OCI-LY3 (cell line): ENCODE results near the gene KCTD16.

ENCODE experiments used
- H2AFZ ChIP-seq: fragments of 200-600, 300-600 bp; shearing (Covaris generic); 2 replicates; pipeline ENCODE4 v1.6.0; 2014; ENCODE audit warnings: antibody characterized with exemption, low read depth, low read length
- H3K27ac ChIP-seq: fragments of 200-600, 300-600 bp; sonication (generic); 2 replicates; pipeline ENCODE4 v1.5.1; 2014; ENCODE audit warnings: mild to moderate bottlenecking, low read length, moderate library complexity, mixed read lengths
- H3K27me3 ChIP-seq: fragments of 200-600, 300-600 bp; sonication (generic); 2 replicates; pipeline ENCODE4 v1.6.1; 2014; ENCODE audit warnings: low read depth, low read length, mixed read lengths
- H3K36me3 ChIP-seq: fragments of 200-600, 300-600 bp; sonication (generic); replicated peaks from 2 replicates; pipeline ENCODE3; 2014; ENCODE audit warnings: low read depth, low read length, mixed read lengths
- H3K4me1 ChIP-seq: fragments of 300-600, 200-600 bp; sonication (generic); 2 replicates; pipeline ENCODE4 v1.6.1; 2014; ENCODE audit warnings: low read length, mixed read lengths
- H3K4me2 ChIP-seq: fragments of 200-600, 300-600 bp; sonication (generic); 2 replicates; pipeline ENCODE4 v1.6.1; 2014; ENCODE audit warnings: low read length, mixed read lengths
- H3K4me3 ChIP-seq: fragments of 300-600, 200-600 bp; sonication (generic); 2 replicates; pipeline ENCODE4 v1.5.1; 2014; ENCODE audit warnings: antibody characterized with exemption, mild to moderate bottlenecking, low read length, moderate library complexity
- H3K79me2 ChIP-seq: fragments of 300-600, 200-600 bp; shearing (Covaris generic); 2 replicates; pipeline ENCODE4 v1.6.1; 2014; ENCODE audit warnings: mild to moderate bottlenecking, low read length, mixed read lengths
- H3K9ac ChIP-seq: fragments of 300-600, 200-600 bp; shearing (Covaris generic); 2 replicates; pipeline ENCODE4 v1.6.0; 2014; ENCODE audit warnings: mild to moderate bottlenecking, low read length, moderate library complexity
- H3K9me3 ChIP-seq: fragments of 200-600, 300-600 bp; shearing (Covaris generic); 2 replicates; pipeline ENCODE4 v1.6.1; 2014; ENCODE audit warnings: low read length, mixed read lengths; ENCODE audit not compliant: insufficient read depth
- H4K20me1 ChIP-seq: fragments of 200-600, 300-600 bp; sonication (generic); 2 replicates; pipeline ENCODE4 v1.6.1; 2016; ENCODE audit warnings: low read length, mixed read lengths; ENCODE audit not compliant: insufficient read depth
- EZH2phosphoT487 ChIP-seq: fragments of 200-600 bp; shearing (Covaris generic); IDR thresholded peaks from 2 replicates; pipeline ENCODE4 v1.6.1; 2018; ENCODE audit warnings: antibody characterized with exemption, mixed run types, low read depth
- TF ChIP-seq, protein P1 (sequence below): fragments of 200-600, 300-600 bp; sonication (generic); IDR thresholded peaks from 2 replicates; pipeline ENCODE4 v1.5.1; 2014; ENCODE audit warnings: antibody characterized with exemption, low read length, low read depth

KCTD16 gene

GRCh38 chr5:144416196-144416595 is 245.5 kb downstream of the KCTD16 start:
- H3K36me3 ChIP-seq = no peaks in the 10 kb centered on the region
- no peak overlapping the region for H3K4me3 ChIP-seq
- no peak overlapping the region for H2AFZ ChIP-seq
- no peak overlapping the region for H3K4me2 ChIP-seq
- H3K9me3 ChIP-seq = no peaks in the 10 kb centered on the region
- no peaks in the 10 kb centered on the region for H4K20me1 ChIP-seq
- no peaks in the 10 kb centered on the region for H3K27me3 ChIP-seq
- no peaks in the 10 kb centered on the region for H3K4me1 ChIP-seq
- TF ChIP-seq EZH2phosphoT487 = no peak
- TF ChIP-seq, protein P1, sequence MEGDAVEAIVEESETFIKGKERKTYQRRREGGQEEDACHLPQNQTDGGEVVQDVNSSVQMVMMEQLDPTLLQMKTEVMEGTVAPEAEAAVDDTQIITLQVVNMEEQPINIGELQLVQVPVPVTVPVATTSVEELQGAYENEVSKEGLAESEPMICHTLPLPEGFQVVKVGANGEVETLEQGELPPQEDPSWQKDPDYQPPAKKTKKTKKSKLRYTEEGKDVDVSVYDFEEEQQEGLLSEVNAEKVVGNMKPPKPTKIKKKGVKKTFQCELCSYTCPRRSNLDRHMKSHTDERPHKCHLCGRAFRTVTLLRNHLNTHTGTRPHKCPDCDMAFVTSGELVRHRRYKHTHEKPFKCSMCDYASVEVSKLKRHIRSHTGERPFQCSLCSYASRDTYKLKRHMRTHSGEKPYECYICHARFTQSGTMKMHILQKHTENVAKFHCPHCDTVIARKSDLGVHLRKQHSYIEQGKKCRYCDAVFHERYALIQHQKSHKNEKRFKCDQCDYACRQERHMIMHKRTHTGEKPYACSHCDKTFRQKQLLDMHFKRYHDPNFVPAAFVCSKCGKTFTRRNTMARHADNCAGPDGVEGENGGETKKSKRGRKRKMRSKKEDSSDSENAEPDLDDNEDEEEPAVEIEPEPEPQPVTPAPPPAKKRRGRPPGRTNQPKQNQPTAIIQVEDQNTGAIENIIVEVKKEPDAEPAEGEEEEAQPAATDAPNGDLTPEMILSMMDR = no peak
- H3K9ac ChIP-seq = no peak overlapping the region
- no peaks in the 10 kb centered on the region for H3K79me2 ChIP-seq
- H3K27ac ChIP-seq = no peak overlapping the region

DNA sequence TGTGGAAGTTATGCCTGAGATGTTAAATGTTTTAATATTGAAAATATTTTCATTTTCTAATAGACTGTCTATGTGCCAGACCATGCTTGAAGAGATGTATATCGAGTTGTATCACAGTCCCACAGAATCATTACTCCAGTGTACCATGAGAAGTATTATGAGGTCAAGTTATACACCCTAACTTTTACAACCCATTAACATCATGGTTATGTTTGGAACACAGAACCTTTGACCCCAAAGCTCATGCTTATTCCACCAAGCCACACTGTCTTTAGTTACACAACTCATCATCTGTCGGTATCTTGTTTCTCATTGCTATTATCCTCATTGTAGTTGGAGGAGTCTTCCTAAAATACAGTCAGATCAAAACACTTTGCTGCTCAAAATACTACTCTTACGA is 248.0 kb downstream of the KCTD16 start:
- no peaks in the 10 kb centered on the region for H3K27me3 ChIP-seq
- no peak overlapping the region for H3K4me3 ChIP-seq
- no peaks in the 10 kb centered on the region for H3K79me2 ChIP-seq
- no peaks in the 10 kb centered on the region for H3K4me1 ChIP-seq
- TF ChIP-seq, protein P1 = no peak
- TF ChIP-seq EZH2phosphoT487 = no peak
- H4K20me1 ChIP-seq = no peaks in the 10 kb centered on the region
- H3K4me2 ChIP-seq = no peak overlapping the region
- H3K9ac ChIP-seq = no peak overlapping the region
- H2AFZ ChIP-seq = no peak overlapping the region
- no peak overlapping the region for H3K27ac ChIP-seq
- H3K36me3 ChIP-seq = no peaks in the 10 kb centered on the region
- H3K9me3 ChIP-seq = no peaks in the 10 kb centered on the region

- H4K20me1 ChIP-seq = no peaks in the 10 kb centered on the region
- TF ChIP-seq, protein P1 = no peak
- no peak for TF ChIP-seq EZH2phosphoT487
- no peaks in the 10 kb centered on the region for H3K4me1 ChIP-seq
- no peak overlapping the region for H3K9ac ChIP-seq
- no peaks in the 10 kb centered on the region for H3K79me2 ChIP-seq
- no peaks in the 10 kb centered on the region for H3K27me3 ChIP-seq
- no peaks in the 10 kb centered on the region for H3K36me3 ChIP-seq
- no peak overlapping the region for H3K4me2 ChIP-seq
- H2AFZ ChIP-seq = no peak overlapping the region
- no peaks in the 10 kb centered on the region for H3K9me3 ChIP-seq
- no peak overlapping the region for H3K4me3 ChIP-seq
- H3K27ac ChIP-seq = no peak overlapping the region
These were observed 250.7 kb downstream of the KCTD16 start for GRCh38 chr5:144421411-144421810.

- no peak overlapping the region for H2AFZ ChIP-seq
- H3K79me2 ChIP-seq = no peaks in the 10 kb centered on the region
- no peaks in the 10 kb centered on the region for H3K36me3 ChIP-seq
- no peak for TF ChIP-seq EZH2phosphoT487
- TF ChIP-seq, protein P1 = no peak
- no peak overlapping the region for H3K9ac ChIP-seq
- H3K4me1 ChIP-seq = no peaks in the 10 kb centered on the region
- H3K4me2 ChIP-seq = no peak overlapping the region
- H3K4me3 ChIP-seq = no peak overlapping the region
- no peaks in the 10 kb centered on the region for H3K9me3 ChIP-seq
- no peak overlapping the region for H3K27ac ChIP-seq
- no peaks in the 10 kb centered on the region for H4K20me1 ChIP-seq
- no peaks in the 10 kb centered on the region for H3K27me3 ChIP-seq
These were observed 251.5 kb downstream of the KCTD16 start for GRCh38 chr5:144422018-144422727.
